ENCODE data around the gene SEC24C.
"Not testable (repeated sequence)": the region's sequence is repeated elsewhere in the genome, so short reads cannot be mapped to it uniquely, and the experiment has no call there.

DNA sequence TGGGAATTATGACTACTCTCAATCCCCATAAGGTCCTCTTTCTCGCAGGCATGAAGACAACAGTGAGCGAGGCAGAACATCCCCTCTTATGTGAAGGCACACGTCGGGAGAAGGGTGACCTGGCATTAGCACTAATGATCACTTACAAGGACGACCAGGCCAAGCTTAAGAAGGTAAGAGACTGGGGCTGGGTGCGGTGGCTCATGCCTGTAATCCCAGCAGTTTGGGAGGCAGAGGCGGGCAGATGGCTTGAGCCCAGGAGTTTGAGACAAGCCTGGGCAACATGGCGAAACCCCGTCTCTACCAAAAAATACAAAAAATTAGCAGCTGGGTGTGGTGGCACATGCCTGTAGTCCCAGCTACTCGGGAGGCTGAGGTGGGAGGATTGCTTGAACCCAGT, 51.3 kb downstream of the SEC24C start:
- TF ChIP-seq EZH2phosphoT487 (IDR thresholded peaks at IDR 0.05): not testable (repeated sequence)
- TF ChIP-seq, protein P1, sequence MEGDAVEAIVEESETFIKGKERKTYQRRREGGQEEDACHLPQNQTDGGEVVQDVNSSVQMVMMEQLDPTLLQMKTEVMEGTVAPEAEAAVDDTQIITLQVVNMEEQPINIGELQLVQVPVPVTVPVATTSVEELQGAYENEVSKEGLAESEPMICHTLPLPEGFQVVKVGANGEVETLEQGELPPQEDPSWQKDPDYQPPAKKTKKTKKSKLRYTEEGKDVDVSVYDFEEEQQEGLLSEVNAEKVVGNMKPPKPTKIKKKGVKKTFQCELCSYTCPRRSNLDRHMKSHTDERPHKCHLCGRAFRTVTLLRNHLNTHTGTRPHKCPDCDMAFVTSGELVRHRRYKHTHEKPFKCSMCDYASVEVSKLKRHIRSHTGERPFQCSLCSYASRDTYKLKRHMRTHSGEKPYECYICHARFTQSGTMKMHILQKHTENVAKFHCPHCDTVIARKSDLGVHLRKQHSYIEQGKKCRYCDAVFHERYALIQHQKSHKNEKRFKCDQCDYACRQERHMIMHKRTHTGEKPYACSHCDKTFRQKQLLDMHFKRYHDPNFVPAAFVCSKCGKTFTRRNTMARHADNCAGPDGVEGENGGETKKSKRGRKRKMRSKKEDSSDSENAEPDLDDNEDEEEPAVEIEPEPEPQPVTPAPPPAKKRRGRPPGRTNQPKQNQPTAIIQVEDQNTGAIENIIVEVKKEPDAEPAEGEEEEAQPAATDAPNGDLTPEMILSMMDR (IDR thresholded peaks at IDR 0.05): not testable (repeated sequence)

All from neural progenitor cell (in vitro differentiated cells).